Panc1 (cell line): ENCODE measurements around the gene AIG1. TPM values are rescaled to one million over a fixed set of nuclear protein-coding genes. Genes with fewer than 3 reads are reported as not detected.

Source experiments
- ATAC-seq: fragments of 200-7000 bp; cut with Tn5 transposase; 2 replicates; pipeline ENCODE4 v1.9.1; 2020; ENCODE audit warnings: mild to moderate bottlenecking, moderate library complexity
- BruUV-seq: library from RNA; stranded (reverse); fragments of 400-500 nt; replicated peaks from 2 replicates; lab custom pipeline; 2021; lab: Mats Ljungman, UMichigan
- CTCF ChIA-PET: fragments of 300-600 bp; sonication (Branson Sonifier 250); formaldehyde crosslinking; loops from one replicate; lab custom pipeline; 2022; ENCODE audit warnings: antibody characterized with exemption; lab: Charles Lee
- POLR2A ChIA-PET: fragments of 300-600 bp; sonication (Branson Sonifier 250); formaldehyde crosslinking; loops from one replicate; lab custom pipeline; 2022; ENCODE audit warnings: antibody characterized with exemption; lab: Charles Lee
- DNase-seq: peaks from one replicate; pipeline ENCODE4 v3.0.0-alpha.2; 2010; ENCODE audit warnings: low read depth, low spot score
- H3K27ac ChIP-seq: 2 replicates; pipeline ENCODE4 v1.5.1; 2011; ENCODE audit warnings: mild to moderate bottlenecking, low read length, inconsistent platforms
- H3K27me3 ChIP-seq: fragments of 200-500 bp; sonication (Bioruptor generic); 2 replicates; pipeline ENCODE4 v1.6.0; 2014; ENCODE audit warnings: low read length, inconsistent platforms; ENCODE audit not compliant: control insufficient read depth, insufficient read depth
- H3K36me3 ChIP-seq: fragments of 200-500 bp; sonication (Bioruptor generic); 2 replicates; pipeline ENCODE4 v1.5.1; 2014; ENCODE audit warnings: inconsistent platforms, mild to moderate bottlenecking, low read length, moderate library complexity; ENCODE audit not compliant: control insufficient read depth, insufficient read depth
- H3K4me1 ChIP-seq: 2 replicates; pipeline ENCODE4 v1.5.1; 2011; ENCODE audit warnings: inconsistent platforms, mild to moderate bottlenecking, low read length, moderate library complexity; ENCODE audit not compliant: control insufficient read depth, insufficient read depth
- H3K4me3 ChIP-seq, 2 experiments: 2 replicates each; pipeline ENCODE4 v1.5.1; 2011 to 2012; ENCODE audit warnings: low read depth in 2 of 2, low read length in 2 of 2, mild to moderate bottlenecking in 2 of 2, inconsistent platforms in 1 of 2, moderate library complexity in 1 of 2
- H3K9me3 ChIP-seq: fragments of 200-500 bp; sonication (Bioruptor generic); 2 replicates; pipeline ENCODE4 v1.5.1; 2014; ENCODE audit warnings: low read depth, mild to moderate bottlenecking, inconsistent platforms, low read length, moderate library complexity; ENCODE audit not compliant: control insufficient read depth, insufficient read depth
- CTCF ChIP-seq: fragments of 450-650 bp; IDR thresholded peaks from 2 replicates; pipeline ENCODE4 v1.5.1; 2017; ENCODE audit warnings: mild to moderate bottlenecking
- POLR2AphosphoS5 ChIP-seq: IDR thresholded peaks from 2 replicates; pipeline ENCODE4 v1.6.1; 2012; ENCODE audit warnings: mild to moderate bottlenecking, low read depth, low read length, moderate library complexity
- REST ChIP-seq, 2 experiments: IDR thresholded peaks; 2 replicates each; pipeline ENCODE4 v1.6.1; 2011 to 2012; ENCODE audit warnings: low read depth in 2 of 2, control low read depth in 1 of 2, low read length in 1 of 2, mild to moderate bottlenecking in 1 of 2, moderate library complexity in 1 of 2; ENCODE audit not compliant: insufficient read depth in 1 of 2
- SIN3A ChIP-seq: IDR thresholded peaks from 2 replicates; pipeline ENCODE4 v1.6.1; 2012; ENCODE audit warnings: low read depth, mild to moderate bottlenecking, low read length, moderate library complexity, borderline replicate concordance; ENCODE audit not compliant: insufficient read depth
- TCF7L2 ChIP-seq: IDR thresholded peaks from 2 replicates; pipeline ENCODE4 v1.6.1; 2011; ENCODE audit warnings: mild to moderate bottlenecking, low read depth, low read length, inconsistent platforms
- in situ Hi-C: cut with HindIII; loops from 2 replicates; pipeline ENCODE4 v1.10.0; 2016; ENCODE audit warnings: low sequenced_read_pairs, low pct_unique_long_range_greater_than_20kb
- intact Hi-C: fragments of 100-400 bp; cut with micrococcal nuclease; formaldehyde crosslinking; loops from one replicate; pipeline ENCODE4 v1.10.0; 2022; ENCODE audit not compliant: unreplicated experiment
- total RNA-seq: library from RNA; stranded (reverse); gene quantifications from one replicate; pipeline ENCODE4 v1.2.1, GENCODE V29; 2021; ENCODE audit not compliant: unreplicated experiment

Gene AIG1
- total RNA-seq, 1 experiment from 2014 or later: 23.9 TPM

DNA sequence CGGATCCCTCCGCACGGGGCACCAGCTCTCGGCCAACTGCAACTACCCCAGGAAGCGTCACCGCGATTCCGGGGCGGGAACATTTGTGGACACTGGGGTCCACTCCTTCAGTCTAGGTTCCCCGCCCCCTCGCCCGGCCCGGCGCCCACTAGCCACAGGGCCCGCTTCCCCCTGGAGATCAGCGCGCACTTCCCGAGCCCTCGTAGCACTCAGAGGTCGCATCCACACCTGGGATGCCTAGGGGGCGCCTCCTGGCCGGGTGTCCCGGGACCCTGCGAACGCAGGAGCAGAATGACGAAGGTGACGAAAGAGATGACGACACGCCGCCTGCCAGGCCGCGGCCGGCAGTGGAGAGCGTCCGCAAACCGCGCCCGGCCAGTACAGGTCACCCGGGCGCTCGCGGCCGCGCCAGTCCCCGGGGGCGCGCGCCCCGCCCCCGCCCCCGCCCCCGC lies 309 bp upstream of the AIG1 start:
- CTCF ChIA-PET: no interaction called here
- in situ Hi-C loops: no loop called here
- TF ChIP-seq TCF7L2: no peak
- 0 out of 2 replicates have a peak, but pooled peaks have one; percentile 46 for TF ChIP-seq POLR2AphosphoS5
- peak; percentile 23; the same call in 1 of the 2 replicates for TF ChIP-seq SIN3A
- TF ChIP-seq CTCF: peak; percentile 30
- intact Hi-C loops: loop anchor here (10.0 kb wide), 1 partner anchor 364 kb away; no protein-coding TSS in a partner anchor
- DNase-seq (no peak), ATAC-seq (peak; percentile 97)
- Histone ChIP-seq H3K27ac (peak overlapping the region; percentile 64), H3K4me1 (peaks cover 7% of the 10 kb centered on the region), H3K36me3 (no peaks in the 10 kb centered on the region), H3K27me3 (no peaks in the 10 kb centered on the region), H3K4me3 (peak overlapping the region; percentile 80 to 81), H3K9me3 (no peaks in the 10 kb centered on the region)
- POLR2A ChIA-PET: no interaction called here
- no TSS peak for BruUV-seq

DNA sequence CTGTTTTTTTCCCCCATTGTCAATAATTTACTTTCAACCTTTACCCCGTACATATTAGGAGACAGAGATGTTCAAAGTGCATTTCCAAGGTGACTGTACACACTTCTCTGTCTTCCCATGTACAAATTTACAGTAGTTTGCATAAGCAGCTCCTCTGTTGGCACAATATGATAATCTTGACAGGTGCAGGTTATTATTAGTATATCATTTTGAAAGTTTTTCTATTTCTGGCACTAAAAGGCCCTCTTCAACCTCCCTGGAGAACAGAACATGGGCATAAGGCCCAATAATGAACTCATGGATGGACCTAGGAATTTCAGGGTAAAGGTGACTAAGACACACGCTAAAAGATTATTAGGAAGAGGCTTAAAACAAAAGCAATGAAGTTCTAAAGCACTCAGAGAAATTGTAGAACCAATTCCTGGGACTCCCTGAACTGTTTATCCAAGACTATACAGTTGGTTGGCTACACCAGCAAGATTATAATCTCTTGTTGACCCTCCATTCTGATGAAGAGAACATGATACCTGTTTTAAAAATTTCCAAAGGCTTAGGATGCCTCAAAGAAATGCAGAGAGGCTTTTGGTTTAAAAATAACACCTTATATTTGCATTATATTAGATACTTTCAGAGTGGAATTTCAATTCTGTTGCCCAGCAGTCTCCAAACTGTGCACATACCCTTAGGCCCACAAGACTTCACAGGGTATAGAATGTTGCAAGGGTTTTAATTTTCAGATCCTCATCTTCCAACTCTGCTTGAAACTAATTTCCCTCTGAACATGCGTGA lies 1.1 kb downstream of the AIG1 start:
- Histone ChIP-seq H3K27me3 (no peaks in the 10 kb centered on the region), H3K4me3 (peak overlapping the region; percentile 73 to 81), H3K27ac (peak overlapping the region; percentile 78), H3K4me1 (peaks cover 7% of the 10 kb centered on the region), H3K9me3 (no peaks in the 10 kb centered on the region), H3K36me3 (no peaks in the 10 kb centered on the region)
- DNase-seq (no peak), ATAC-seq (no peak)
- POLR2A ChIA-PET: no interaction called here
- TF ChIP-seq SIN3A (no peak), TCF7L2 (no peak), CTCF (no peak), REST (IDR thresholded peaks at IDR 0.05; ENCODE audit: insufficient read depth in 1 of 2, low read depth in 2 of 2, low read length in 1 of 2) (no peak), POLR2AphosphoS5 (no peak)
- TSS peak; percentile 68 for BruUV-seq
- in situ Hi-C loops (no loop called here), intact Hi-C loops (loop anchor here (10.0 kb wide), 1 partner anchor 363 kb away; no protein-coding TSS in a partner anchor)
- CTCF ChIA-PET: no interaction called here
